Activated T-helper 1 cell treated with Interleukin-2 at 50 U/mL for 16 hours (primary cell): ENCODE results near the gene DYDC2.
"Not testable (repeated sequence)": the region's sequence is repeated elsewhere in the genome, so short reads cannot be mapped to it uniquely, and the experiment has no call there.

Source experiments
- DNase-seq: peaks from one replicate; pipeline ENCODE4 v3.0.0-alpha.2; 2020; ENCODE audit warnings: low read depth

DYDC2 gene

DNA sequence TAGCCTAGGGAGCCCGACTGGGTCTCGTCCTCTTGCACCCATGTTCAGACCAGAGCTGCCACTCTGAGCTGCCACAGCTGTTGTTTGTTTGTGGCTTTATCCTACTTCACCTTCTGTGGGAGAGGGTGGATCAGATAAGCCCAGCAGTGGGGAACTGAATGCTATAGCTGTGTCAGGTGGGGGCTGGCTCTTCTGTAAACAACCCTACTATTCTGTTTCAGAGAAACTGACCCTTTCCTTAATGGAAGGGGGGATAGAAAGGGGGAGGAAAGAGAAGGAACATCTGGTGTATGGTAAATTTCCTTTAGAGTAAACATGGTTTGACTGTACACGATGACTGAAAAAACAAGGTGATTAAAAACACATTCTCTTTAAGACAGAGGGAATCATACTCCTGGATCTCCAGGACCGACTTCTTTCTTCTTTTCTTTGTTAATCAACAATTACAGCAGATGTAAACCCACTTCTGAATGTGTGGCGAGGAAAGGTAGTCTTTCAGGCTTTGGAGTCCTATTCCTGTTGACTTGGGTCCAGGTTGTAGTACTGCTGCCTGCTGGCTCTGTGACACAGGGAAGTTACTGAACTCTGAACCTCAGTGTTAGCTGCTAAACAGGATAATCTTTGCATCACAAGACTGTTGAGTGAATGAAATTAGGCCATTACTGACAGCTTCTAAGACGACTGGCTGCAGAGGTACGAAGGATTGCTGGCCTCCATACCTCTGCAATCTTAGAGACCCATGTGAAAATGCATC lies 57.7 kb downstream of the DYDC2 start:
- no peak for DNase-seq

DNA sequence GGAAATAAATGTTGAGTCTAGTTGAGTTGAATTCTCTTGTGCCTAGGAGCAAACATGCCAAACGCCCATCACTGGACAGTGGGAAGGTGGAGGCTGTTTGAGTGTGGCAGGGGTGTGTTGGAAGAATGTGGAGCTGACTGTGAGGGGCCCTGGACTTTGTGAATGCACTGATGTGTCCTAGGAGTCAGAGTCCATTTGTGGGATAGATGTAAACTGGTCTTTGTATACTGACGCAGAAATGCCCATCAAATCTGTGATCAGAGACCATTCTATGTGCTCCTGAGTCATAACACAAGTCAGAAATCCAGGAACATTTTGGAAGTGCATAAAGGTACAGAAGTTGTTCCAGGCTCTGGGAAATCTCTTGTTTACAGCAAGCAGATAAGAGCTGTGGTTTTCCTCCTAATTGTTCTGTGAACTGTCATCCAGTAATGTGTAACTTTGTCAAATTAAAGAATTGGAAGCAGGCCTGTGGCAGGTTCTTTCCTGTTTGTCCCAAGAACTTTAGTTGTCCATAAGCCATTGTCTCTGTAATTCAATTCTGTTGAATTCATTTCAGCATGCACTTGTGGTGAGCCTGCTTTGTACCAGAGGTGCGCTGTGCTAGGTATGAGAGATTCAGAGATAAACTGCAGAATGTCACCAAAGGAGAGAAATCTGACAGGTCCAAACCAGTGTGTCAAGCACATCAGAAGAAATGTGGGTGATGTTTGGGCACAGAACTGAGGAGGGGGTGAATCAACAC lies 59.3 kb downstream of the DYDC2 start:
- DNase-seq: no peak

DNA sequence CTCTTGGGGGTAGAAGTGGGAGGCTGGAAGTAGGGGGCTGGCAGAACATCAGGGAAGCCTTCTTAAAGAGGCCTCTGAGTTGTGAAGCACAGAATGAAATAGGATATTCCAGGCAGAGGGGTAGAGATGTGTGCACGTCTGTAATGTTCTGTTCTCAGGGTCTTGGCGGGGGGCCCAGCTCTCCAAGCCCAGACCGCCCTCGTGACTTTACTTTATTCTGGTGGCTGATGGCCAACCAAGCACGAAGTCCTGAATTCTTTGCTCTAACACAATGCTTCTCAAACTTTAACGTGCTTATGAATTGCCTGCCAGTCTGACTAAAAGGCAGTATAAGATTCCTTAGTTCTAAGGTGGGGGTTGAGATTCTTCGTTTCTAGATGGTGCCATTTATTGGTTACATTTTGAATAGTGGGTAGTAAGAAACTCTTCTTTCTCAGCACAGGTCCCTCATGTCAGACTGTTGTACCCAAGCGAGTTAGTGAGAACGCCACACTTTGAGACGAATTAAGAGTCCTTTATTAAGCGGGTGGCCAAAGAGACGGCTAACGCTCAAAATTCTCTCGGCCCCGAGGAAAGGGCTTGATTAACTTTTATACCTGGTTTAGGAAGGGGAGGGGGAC lies 60.0 kb downstream of the DYDC2 start:
- no peak for DNase-seq

DNA sequence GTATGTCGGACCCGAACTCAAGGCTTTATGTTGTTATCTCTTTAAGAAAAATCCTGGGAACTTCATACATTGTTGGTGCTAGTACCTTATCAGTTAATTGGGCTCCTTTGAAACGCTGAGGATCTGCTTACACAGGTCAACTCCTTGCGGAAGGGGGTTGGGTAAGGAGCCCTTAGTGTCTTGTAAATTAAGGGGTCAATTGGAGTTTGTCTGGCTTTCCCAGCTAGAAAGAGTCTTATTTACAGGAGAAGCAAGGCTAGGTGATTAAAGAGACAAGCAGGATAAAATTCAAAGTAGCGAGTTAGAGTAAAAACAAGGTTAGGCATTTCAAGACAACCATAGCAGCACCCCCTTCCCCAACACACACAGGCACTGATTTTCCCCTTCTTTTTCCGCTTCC lies 60.7 kb downstream of the DYDC2 start:
- DNase-seq: not testable (repeated sequence)
